Activated naive CD4-positive, alpha-beta T cell treated with anti-CD3 and anti-CD28 coated beads, Interleukin-2, amount 50 U/mL, for 16 hours (primary cell): ENCODE data around the gene ALDH3A1.
"Not testable (repeated sequence)": the region's sequence is repeated elsewhere in the genome, so short reads cannot be mapped to it uniquely, and the experiment has no call there.

Source experiments
- DNase-seq: peaks from one replicate; pipeline ENCODE4 v3.0.0-alpha.2; 2020

Gene ALDH3A1

DNA sequence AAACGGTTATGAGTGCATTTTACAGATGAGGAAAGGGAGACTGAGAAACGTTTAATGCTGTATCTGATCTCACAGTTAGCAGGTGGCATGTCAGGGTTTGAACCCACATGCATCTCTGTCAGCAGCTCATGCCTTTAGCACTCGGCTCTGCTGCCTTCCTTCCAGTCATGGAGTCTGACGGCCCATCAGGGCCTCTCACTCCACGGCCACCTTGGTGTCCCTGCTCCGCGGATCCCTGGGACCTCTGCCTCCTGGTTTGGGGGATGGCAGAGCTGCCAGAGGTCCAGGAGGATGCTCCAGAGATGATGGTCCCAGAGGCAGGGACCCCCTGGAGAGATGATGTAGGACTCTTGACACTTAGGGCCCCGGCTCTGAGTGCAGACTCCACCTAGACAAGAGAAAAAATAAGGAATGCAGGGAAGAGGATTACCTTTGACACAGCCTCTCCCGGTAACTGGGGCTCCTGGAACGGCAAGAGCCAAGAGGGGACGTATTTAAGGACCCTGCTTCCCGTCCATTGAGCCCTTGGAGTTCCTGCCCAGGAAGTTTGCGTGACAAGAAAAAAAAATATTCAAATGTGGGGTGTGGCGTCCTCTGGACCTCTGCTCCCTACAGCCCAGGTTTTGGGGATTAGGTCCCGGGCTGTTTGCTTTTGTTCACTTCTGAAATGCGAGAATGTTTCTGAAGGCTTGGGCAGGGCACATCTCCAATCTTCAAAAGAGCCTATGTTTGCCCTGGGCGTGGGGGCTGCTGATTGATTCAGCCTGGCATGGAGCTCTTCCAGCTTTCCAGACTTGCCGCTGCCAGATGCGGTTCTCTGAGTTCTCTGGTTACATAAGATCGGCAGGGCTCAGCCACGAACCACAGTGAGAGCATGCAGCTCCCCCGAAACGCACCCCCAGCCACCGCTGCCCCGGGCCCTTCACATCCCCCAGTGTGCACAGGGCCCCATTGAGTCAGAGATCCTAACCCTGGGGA lies at the start of gene ALDH3A1:
Gene ALDH3A1, minus strand, starts transcription at position 470 of the 978 bp plus-strand sequence. CDS start 3,169 bp downstream, outside the sequence.
- no peak for DNase-seq

GRCh38 chr17:19796457-19796856 lies 48.4 kb upstream of the ALDH3A1 start:
- no peak for DNase-seq

GRCh38 chr17:19791918-19792550 lies 43.9 kb upstream of the ALDH3A1 start:
- DNase-seq: no peak

- DNase-seq: no peak
These were observed 39.7 kb upstream of the ALDH3A1 start for GRCh38 chr17:19787733-19788357.

- no peak for DNase-seq
These were observed 37.8 kb upstream of the ALDH3A1 start for GRCh38 chr17:19785854-19786253.

GRCh38 chr17:19781488-19782458 lies 33.7 kb upstream of the ALDH3A1 start:
- DNase-seq: no peak

DNA sequence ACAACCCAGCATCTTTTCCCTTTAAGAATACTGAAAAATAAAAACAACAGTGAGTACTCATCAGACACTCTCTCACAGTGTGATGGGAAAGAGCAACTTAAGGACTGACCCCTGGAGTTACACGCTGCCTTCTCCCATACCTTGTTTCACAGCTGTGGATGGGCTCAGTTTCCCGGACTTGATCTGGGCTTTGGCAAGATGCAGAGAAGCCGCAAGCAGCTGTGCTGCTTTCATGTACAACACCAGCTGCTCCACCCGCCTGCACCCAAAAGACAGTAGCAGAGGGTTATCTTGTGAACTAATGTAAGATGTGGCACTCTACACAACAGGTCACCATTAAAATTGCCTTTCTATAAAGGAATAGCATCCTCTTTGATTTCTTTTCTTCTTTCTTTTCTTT lies 32.7 kb upstream of the ALDH3A1 start:
- DNase-seq: no peak

GRCh38 chr17:19773534-19773933 lies 25.4 kb upstream of the ALDH3A1 start:
- no peak for DNase-seq

GRCh38 chr17:19771971-19772630 lies 24.0 kb upstream of the ALDH3A1 start:
- no peak for DNase-seq

DNA sequence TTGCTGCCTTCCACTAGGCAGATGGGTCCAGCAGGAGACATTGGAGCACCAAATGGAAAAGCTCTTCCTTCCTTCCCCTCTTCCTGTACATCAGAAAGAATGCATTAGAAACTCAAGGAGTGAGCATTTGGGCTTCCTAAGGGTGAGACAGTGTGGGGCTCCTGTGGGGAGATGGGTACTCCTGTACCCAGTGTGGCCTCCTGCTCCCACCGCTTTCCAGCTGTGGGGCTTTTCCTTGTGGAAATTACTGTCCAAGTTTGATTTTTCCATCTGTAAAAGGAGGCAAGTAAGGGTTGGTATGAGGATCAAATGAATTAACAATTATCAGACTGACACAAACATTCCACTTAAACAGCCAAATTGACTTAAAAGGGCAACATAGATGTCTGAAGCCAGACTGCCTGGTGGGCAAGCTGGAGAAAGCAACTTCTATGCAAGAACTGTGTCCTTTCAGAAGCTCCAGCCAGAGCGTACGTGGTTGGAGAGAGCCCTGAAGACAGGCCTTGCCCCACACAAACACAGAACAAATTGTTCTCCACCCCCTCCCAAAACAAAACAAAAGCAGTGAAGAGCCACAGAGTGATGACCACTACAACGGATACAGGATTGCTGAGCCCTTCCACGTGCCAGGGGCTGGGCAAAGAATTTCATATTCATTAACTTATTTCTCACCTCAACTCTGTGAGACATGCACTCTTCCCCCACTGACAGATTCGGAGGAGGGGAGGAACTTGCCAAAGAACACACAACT lies 23.1 kb upstream of the ALDH3A1 start:
- no peak for DNase-seq

DNA sequence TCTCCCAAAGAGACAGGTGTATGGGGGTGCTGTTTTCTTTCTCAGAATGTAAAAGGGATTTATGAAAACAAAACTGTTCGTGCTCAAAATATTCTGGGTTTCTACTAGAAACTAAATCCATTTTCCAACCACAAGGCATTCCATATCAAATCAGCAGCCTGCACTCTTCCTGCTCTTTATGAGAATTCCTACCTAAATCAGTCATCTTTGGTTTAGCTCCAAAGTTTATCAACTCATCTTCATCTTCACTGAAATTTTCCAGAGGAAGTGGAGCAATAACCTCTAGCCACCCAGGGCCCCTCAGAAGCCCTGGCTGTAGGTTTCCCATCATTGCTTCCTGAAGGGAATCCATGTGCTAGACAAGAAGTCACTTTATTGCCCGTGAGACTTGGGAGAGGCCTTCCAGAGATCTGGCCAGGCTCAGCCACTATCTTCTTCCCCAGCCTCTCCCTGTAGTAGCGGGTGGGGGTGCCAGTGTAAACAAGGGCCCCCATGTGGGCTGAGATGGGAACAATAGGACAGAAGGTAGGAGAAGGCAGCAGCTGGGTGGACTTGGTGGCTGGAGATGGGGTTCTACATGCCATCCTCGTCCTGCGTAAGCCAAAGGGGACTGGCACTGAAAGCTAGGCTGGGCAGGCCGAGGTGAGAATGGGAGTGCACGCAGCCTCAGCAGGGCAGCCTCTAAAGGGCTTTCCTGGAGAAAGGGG lies 22.0 kb upstream of the ALDH3A1 start:
- DNase-seq: no peak

DNA sequence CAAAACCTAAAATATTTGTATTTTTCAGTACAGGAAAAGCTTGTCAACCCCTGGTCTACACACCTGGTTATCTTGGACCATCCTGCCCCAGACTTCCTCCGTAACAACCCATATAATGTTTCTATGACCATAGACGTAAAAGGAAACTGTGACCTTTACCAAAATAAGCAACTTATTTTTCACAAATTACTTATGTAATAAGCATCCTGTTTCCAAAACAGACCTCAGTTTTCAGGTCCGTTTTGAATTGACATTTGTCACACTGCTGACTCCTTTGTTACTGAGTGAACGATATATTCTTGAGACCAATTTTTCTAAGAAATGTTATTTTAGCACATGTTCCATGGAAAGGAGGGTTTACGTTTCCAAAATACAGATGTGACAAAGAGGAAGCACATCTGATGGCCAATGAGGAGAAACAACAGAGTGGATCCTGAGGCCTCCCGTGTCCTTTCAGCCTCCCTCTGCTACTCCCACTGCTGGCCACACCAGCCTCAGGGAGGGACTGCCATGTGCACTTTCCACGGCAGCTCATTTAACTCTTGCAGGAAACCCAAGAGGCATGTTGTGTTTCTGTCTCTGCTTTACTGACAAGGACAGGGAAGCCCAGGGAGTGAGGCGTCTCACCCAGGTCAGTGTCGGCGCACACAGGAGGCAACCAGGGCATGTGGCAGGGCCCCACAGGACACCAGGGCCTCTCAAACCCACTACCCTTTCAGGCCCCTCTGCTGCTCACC lies 20.1 kb upstream of the ALDH3A1 start:
- no peak for DNase-seq

GRCh38 chr17:19766421-19767270 lies 18.5 kb upstream of the ALDH3A1 start:
- DNase-seq: peak; percentile 82

DNA sequence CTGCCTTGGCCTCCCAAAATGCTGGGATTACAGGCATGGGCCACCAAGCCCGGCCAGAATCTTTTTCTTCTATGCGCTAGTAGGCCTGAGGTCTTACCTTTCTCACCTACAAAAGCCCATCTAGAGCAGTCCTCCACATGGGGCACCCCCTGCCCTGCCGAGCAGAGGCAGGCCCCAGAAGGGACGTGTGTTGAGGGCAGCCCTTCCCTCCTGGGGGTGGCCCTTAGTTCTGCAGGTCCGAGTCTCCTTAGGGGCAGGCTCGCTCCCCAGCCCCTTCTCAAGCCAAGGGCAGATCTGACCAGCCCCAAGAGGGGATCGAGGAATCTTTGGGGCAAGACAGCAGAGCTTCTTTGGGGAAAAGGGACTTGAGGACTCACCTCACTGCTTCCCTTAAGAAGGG lies 17.9 kb upstream of the ALDH3A1 start:
- no peak for DNase-seq

GRCh38 chr17:19763991-19764390 lies 15.9 kb upstream of the ALDH3A1 start:
- not testable (repeated sequence) for DNase-seq

DNA sequence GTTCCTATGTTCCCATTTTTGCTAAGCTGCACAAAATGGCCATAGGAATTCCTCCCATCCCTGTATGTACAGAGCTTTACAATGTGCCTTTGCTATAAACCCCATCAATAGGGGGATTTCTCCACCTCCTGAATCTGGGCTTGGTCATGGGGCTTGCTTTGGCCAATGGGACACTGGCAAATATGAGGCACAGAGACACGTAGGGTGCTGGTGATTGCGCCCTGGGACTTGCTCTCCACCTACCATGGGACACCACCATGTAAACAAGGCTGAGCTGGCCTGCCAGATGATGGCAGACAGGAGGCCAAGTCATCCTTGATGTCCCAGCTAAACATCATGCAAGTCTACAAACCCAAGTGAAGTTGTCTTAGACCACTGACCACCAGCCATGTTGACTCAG lies 15.3 kb upstream of the ALDH3A1 start:
- no peak for DNase-seq

DNA sequence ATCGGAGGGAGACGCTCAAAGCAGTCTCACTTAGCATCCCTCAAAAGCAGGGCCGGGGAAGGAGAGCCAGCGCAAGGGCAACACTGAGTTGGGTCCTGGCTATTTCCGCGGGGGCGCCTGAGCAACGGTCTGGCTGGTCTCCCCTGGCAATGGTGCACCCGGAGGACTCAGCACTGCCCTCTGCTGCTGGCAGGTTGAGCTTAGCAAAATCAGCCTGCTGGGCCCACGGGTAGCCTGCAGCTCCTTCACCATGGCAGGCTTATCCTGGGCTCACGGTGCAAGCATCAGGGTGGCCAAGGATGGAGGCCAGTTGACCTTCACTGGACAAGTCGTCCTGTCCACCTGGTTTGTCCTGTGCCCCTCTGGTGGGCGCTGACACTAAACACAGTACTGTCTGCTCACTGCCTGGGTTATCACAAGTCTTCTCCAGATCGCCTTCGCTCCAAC lies 14.4 kb upstream of the ALDH3A1 start:
- peak; percentile 66 for DNase-seq

DNA sequence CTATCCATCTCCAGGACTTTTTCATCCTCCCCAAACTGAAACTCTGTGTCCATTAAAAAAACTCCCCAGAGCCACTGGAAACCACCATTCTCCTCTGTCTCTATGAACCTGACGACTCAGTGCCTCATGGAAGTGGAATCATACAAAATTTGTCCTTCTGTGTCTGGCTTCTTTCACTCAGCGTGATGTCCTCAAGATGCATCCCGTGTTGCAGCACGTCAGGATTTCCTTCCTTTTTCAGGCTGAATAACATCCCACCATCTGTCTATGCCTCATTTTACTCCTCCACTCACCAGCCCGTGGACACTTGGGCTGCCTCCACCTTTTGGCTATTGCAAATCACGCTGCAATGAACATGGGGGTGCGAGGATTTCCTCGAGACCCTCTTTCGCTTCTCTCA lies 12.6 kb upstream of the ALDH3A1 start:
- DNase-seq: no peak
